CD14-positive monocyte (primary cell): ENCODE data around the gene BPNT1. TPM values are rescaled to one million over a fixed set of nuclear protein-coding genes. Genes with fewer than 3 reads are reported as not detected.

Experiments used
- DNase-seq, 3 donors: peaks; one replicate each; pipeline ENCODE4 v3.0.0-alpha.2; 2011 to 2022
- H2AFZ ChIP-seq: 2 replicates; pipeline ENCODE4 v1.6.0; 2012; ENCODE audit warnings: mild to moderate bottlenecking, low read depth, low read length, inconsistent platforms; ENCODE audit not compliant: insufficient read depth, poor library complexity, severe bottlenecking
- H3K27ac ChIP-seq, 2 donors: 1 replicate in 1 of 2; 2 replicates in 1 of 2; pipeline ENCODE4 v1.5.1; 2012 to 2013; ENCODE audit warnings: low read length in 2 of 2, control low read depth in 1 of 2, inconsistent platforms in 1 of 2, low read depth in 1 of 2, mild to moderate bottlenecking in 1 of 2
- H3K27me3 ChIP-seq, 2 donors: one replicate each; pipeline versions ENCODE4 v1.6.0 to v1.6.1; 2011 to 2013; ENCODE audit warnings: low read length in 2 of 2; ENCODE audit not compliant: control insufficient read depth in 2 of 2, insufficient read depth in 2 of 2
- H3K36me3 ChIP-seq, 2 donors: replicated peaks in 1 of 2; 1 replicate in 1 of 2; 2 replicates in 1 of 2; pipeline versions ENCODE4 v1.5.1 to v1.6.1; 2012 to 2013; ENCODE audit warnings: low read length in 2 of 2, control low read depth in 1 of 2, inconsistent platforms in 1 of 2, mild to moderate bottlenecking in 1 of 2; ENCODE audit not compliant: insufficient read depth in 2 of 2, control insufficient read depth in 1 of 2
- H3K4me1 ChIP-seq, 2 donors: 1 replicate in 1 of 2; 2 replicates in 1 of 2; pipeline versions ENCODE4 v1.5.1 to v1.6.1; 2012 to 2013; ENCODE audit warnings: low read length in 2 of 2, control low read depth in 1 of 2, inconsistent platforms in 1 of 2, mild to moderate bottlenecking in 1 of 2, moderate library complexity in 1 of 2; ENCODE audit not compliant: insufficient read depth in 2 of 2, control insufficient read depth in 1 of 2
- H3K4me2 ChIP-seq: replicated peaks from 2 replicates; pipeline ENCODE3; 2012; ENCODE audit warnings: low read length, moderate library complexity, mild to moderate bottlenecking; ENCODE audit not compliant: poor library complexity, severe bottlenecking; ENCODE audit errors: extremely low read depth
- H3K4me3 ChIP-seq, 3 experiments: fragments of 200-600 bp in 1 of 3; sonication (generic) in 1 of 3; replicated peaks in 1 of 3; 1 replicate in 2 of 3; 2 replicates in 1 of 3; pipeline ENCODE4 v1.5.1; 2011 to 2013; ENCODE audit warnings: low read length in 3 of 3, mild to moderate bottlenecking in 3 of 3, control low read depth in 2 of 3, low read depth in 2 of 3, inconsistent platforms in 1 of 3, moderate library complexity in 1 of 3
- H3K79me2 ChIP-seq: 2 replicates; pipeline ENCODE4 v1.6.0; 2012; ENCODE audit warnings: mild to moderate bottlenecking, control low read depth, inconsistent platforms, low read length, moderate library complexity; ENCODE audit not compliant: insufficient read depth
- H3K9ac ChIP-seq: 2 replicates; pipeline ENCODE4 v1.6.0; 2017; ENCODE audit warnings: low read length, mild to moderate bottlenecking; ENCODE audit not compliant: insufficient read depth, poor library complexity, severe bottlenecking
- H3K9me3 ChIP-seq, 2 donors: replicated peaks in 1 of 2; 1 replicate in 1 of 2; 2 replicates in 1 of 2; pipeline versions ENCODE4 v1.5.1 to v1.6.1; 2012 to 2013; ENCODE audit warnings: low read length in 2 of 2, control low read depth in 1 of 2; ENCODE audit not compliant: control insufficient read depth in 1 of 2, insufficient read depth in 1 of 2
- H4K20me1 ChIP-seq: 2 replicates; pipeline ENCODE4 v1.6.0; 2012; ENCODE audit warnings: mild to moderate bottlenecking, low read length, control low read depth, moderate library complexity; ENCODE audit not compliant: insufficient read depth
- H3K27ac Mint-ChIP-seq, 7 donors: one replicate each; pipeline ENCODE4 v1.8.0; 2020; ENCODE audit warnings: mild to moderate bottlenecking in 7 of 7, mixed read lengths in 7 of 7, moderate library complexity in 6 of 7, inconsistent platforms in 2 of 7
- H3K27me3 Mint-ChIP-seq, 3 donors: one replicate each; pipeline ENCODE4 v1.8.0; 2021 to 2022; ENCODE audit warnings: low read depth in 3 of 3, mild to moderate bottlenecking in 3 of 3, mixed read lengths in 3 of 3, moderate library complexity in 3 of 3, inconsistent platforms in 1 of 3
- H3K36me3 Mint-ChIP-seq, 2 donors: one replicate each; pipeline ENCODE4 v1.8.0; 2020; ENCODE audit warnings: mixed read lengths in 2 of 2, inconsistent platforms in 1 of 2, mild to moderate bottlenecking in 1 of 2
- H3K4me1 Mint-ChIP-seq: one replicate; pipeline ENCODE4 v1.8.0; 2020; ENCODE audit warnings: mild to moderate bottlenecking, mixed read lengths
- H3K4me3 Mint-ChIP-seq, 2 donors: one replicate each; pipeline ENCODE4 v1.8.0; 2020; ENCODE audit warnings: mild to moderate bottlenecking in 2 of 2, mixed read lengths in 2 of 2, moderate library complexity in 1 of 2
- H3K9me3 Mint-ChIP-seq, 7 donors: one replicate each; pipeline ENCODE4 v1.8.0; 2020 to 2022; ENCODE audit warnings: mixed read lengths in 7 of 7, mild to moderate bottlenecking in 6 of 7, moderate library complexity in 6 of 7, inconsistent platforms in 2 of 7
- CTCF ChIP-seq: fragments of 200-600 bp; IDR thresholded peaks from one replicate; pipeline ENCODE4 v1.8.0; 2022; ENCODE audit warnings: antibody characterized with exemption, mild to moderate bottlenecking
- WGBS: methylation state at CpG from one replicate; pipeline ENCODE4 v1.1.5; 2013; ENCODE audit warnings: missing lambda C conversion rate; ENCODE audit not compliant: insufficient coverage; 5-methylcytosine and 5-hydroxymethylcytosine counted together
- intact Hi-C, 2 donors: fragments of 100-400 bp; cut with micrococcal nuclease; formaldehyde crosslinking; loops; one replicate each; pipeline versions ENCODE4 v1.15.0 to v1.15.1; 2023
- polyA plus RNA-seq, 3 donors: library from polyadenylated mRNA; depleted of rRNA in 1 of 3; unstranded in 2 of 3; stranded (reverse) in 1 of 3; fragments of 300-500 nt in 2 of 3; fragments of >200 nt in 1 of 3; fragmentation: Illumina TruSeq in 2 of 3; gene quantifications; 1 replicate in 2 of 3; 2 replicates in 1 of 3; pipeline ENCODE4 v1.2.3, GENCODE V29; 2012 to 2021

The BPNT1 gene
- polyA plus RNA-seq, 3 donors = 5.8 to 10.1 (median 9.8) TPM

GRCh38 chr1:220084460-220084859 is 5.1 kb downstream of the BPNT1 start:
- Histone ChIP-seq H3K36me3 (no peaks in the 10 kb centered on the region), H2AFZ (no peak overlapping the region), H3K9ac (no peak overlapping the region), H4K20me1 (no peaks in the 10 kb centered on the region), H3K27ac (no peak overlapping the region), H3K4me1 (peaks cover 0 to 9% of the 10 kb centered on the region in 2 donors), H3K27me3 (no peaks in the 10 kb centered on the region), H3K79me2 (peaks cover 6% of the 10 kb centered on the region), H3K9me3 (no peaks in the 10 kb centered on the region), H3K4me3 (no peak overlapping the region), H3K4me2 (no peak overlapping the region)
- WGBS = no CpG with 5 or more reads among the region's 1 CpG
- H3K4me3 Mint-ChIP-seq = no peak overlapping the region
- H3K27ac Mint-ChIP-seq = no peak overlapping the region
- peaks cover 13% of the 10 kb centered on the region for H3K4me1 Mint-ChIP-seq
- no peaks in the 10 kb centered on the region for H3K9me3 Mint-ChIP-seq
- TF ChIP-seq CTCF = no peak
- intact Hi-C loops = no loop called here
- H3K36me3 Mint-ChIP-seq = peaks cover 13 to 17% of the 10 kb centered on the region in 2 donors
- H3K27me3 Mint-ChIP-seq = no peaks in the 10 kb centered on the region
- no peak for DNase-seq

GRCh38 chr1:220077887-220078286 is 11.7 kb downstream of the BPNT1 start:
- Histone ChIP-seq H3K4me2 (no peak overlapping the region), H3K36me3 (peaks cover 5 to 12% of the 10 kb centered on the region in 2 donors), H2AFZ (no peak overlapping the region), H3K9me3 (no peaks in the 10 kb centered on the region), H3K4me3 (no peak overlapping the region), H4K20me1 (no peaks in the 10 kb centered on the region), H3K79me2 (no peaks in the 10 kb centered on the region), H3K27ac (no peak overlapping the region), H3K9ac (no peak overlapping the region), H3K4me1 (no peaks in the 10 kb centered on the region), H3K27me3 (no peaks in the 10 kb centered on the region)
- no peaks in the 10 kb centered on the region for H3K27me3 Mint-ChIP-seq
- no peaks in the 10 kb centered on the region for H3K9me3 Mint-ChIP-seq
- WGBS = 100% methylated on average over 2 of the region's 3 CpGs
- intact Hi-C loops = no loop called here
- H3K4me1 Mint-ChIP-seq = no peaks in the 10 kb centered on the region
- peaks cover 24 to 33% of the 10 kb centered on the region in 2 donors for H3K36me3 Mint-ChIP-seq
- no peak for TF ChIP-seq CTCF
- no peak overlapping the region for H3K4me3 Mint-ChIP-seq
- DNase-seq = no peak
- peak overlapping the region in 1 of 7 donors; percentile 25 for H3K27ac Mint-ChIP-seq
